ENCODE data around the gene COL13A1.

Gene COL13A1

DNA sequence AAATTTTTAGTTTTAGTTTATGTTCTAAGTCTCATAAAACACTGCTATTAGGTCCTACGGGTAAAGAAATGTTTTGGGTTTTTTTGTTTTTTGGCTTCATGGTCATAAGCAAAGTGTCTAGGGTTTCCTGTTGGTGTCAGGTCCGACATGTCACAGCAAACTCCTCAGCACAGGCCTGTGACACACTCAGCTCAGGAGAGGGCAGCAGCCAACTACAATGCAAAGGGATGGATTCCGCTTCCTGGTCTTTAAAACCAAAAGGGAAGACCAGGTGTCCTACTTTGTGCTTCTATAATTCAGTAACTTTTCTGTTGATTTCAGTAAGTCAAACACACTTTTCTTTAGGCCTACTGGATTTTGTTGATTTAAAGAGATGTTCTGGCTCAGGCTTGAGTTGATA lies 167.1 kb downstream of the COL13A1 start:
- no peak for DNase-seq (ENCODE audit: low spot score)

DNA sequence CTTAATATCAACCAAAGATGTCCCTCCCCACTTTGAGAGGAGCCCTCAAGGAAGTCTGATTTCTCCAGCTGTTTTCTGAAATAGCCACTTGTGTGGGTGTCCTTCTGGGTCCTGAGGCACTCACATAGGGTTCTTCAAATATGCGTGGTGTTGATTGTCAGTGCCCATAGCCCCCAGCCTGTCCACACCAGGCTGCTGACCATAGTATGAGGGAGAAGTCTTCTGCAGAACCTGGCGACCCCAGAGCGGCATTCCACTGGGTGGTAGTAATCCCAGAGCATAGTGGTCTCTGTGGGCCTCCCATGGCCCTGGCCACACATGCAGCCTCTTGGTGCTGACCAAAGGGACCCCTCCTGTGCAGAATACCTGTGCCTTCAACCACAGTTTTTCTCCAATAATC lies 168.3 kb downstream of the COL13A1 start:
- DNase-seq (ENCODE audit: low spot score), result no peak

DNA sequence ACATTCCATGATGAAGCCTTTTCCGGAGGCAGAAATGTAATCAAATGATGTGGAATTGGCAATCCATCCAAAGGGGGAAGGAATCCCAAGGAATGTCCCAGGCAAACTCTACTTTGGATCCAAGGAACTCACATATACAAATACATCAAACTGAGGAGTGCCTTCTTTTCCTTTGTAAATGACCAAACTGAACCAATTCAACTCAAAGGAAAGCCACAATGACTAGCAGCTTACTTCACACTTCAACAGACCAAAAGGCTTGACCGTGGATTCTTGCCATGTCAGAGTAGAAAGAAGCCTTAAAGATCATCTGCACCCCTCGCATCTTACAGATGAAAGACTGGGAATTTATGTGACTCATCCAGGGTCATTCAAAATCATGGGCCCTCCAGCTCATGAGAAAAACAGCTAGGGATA lies 171.3 kb downstream of the COL13A1 start:
- DNase-seq (ENCODE audit: low spot score), result no peak

GRCh38 chr10:69973678-69974077 lies 172.0 kb downstream of the COL13A1 start:
- no peak for DNase-seq (ENCODE audit: low spot score)

GRCh38 chr10:69974551-69975155 lies 172.9 kb downstream of the COL13A1 start:
- DNase-seq (ENCODE audit: low spot score), result no peak

- DNase-seq (ENCODE audit: low spot score), result no peak
Measured at GRCh38 chr10:69976795-69977546, 175.3 kb downstream of the COL13A1 start.

GRCh38 chr10:69979174-69979573 lies 177.5 kb downstream of the COL13A1 start:
- DNase-seq (ENCODE audit: low spot score), result no peak

DNA sequence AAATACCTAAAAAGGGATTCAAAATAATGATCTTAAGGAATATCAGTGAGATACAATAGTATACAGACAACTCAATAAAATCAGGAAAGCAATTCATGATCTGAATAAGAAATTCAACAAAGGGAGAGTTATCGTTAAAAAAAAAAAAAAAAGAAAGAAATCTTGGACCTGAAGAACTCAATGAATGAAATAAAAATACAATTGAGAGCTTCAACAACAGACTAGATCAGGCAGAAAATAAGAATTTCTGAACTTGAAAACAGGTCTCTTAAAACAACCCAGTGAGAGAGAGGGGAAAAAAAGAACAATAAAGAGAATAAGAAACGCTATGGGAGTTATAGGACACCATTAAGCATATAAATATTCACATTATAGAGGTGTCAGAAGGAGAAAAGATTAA lies 179.0 kb downstream of the COL13A1 start:
- no peak for DNase-seq (ENCODE audit: low spot score)

- DNase-seq (ENCODE audit: low spot score), result no peak
Measured at GRCh38 chr10:69988094-69988493, 186.4 kb downstream of the COL13A1 start.

GRCh38 chr10:69991151-69991550 lies 189.4 kb downstream of the COL13A1 start:
- no peak for DNase-seq (ENCODE audit: low spot score)

GRCh38 chr10:69994262-69994661 lies 192.6 kb downstream of the COL13A1 start:
- DNase-seq (ENCODE audit: low spot score), result peak; percentile 6

DNA sequence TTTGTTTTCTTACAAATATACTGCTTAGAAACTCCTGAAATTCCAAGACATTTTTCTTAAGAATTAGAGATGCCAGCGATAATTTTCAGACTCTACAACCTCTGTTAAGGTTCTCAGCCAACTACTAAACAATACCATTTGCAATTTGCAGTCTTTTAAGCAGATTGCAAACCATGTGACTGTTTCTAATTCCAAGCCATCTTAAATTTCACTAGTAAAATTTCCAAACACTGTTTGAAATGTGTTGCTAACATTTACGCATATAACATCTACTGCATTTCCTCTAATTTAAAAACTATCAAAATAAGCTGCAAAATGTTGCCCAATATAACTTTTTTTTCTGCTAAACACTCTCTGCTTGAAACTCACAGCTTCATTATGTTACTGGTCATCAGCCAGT lies 194.9 kb downstream of the COL13A1 start:
- DNase-seq (ENCODE audit: low spot score), result no peak

DNA sequence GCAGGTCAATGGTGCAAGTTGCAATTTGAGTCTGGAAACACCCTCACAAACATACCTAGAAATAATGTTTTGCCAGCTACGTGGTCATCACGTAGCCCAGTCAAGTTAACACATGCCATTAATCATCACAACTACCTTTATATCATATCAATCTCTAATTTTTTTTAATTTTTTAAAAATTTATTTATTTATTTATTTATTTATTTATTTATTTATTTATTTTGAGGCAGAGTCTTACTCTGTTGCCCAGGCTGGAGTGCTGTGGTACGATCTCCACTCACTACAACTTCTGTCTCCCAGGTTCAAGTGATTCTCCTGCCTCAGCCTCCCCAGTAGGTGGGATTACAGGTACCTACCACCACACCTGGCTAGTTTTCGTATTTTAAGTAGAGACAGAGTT lies 198.6 kb downstream of the COL13A1 start:
- no peak for DNase-seq (ENCODE audit: low spot score)

- DNase-seq (ENCODE audit: low spot score), result no peak
Measured at GRCh38 chr10:70007116-70007820, 205.6 kb downstream of the COL13A1 start.

Data from CD4-positive, alpha-beta T cell treated with Interleukin-15 for 4 hours (primary cell).